ENCODE data around the gene TEX10.

TEX10 gene

DNA sequence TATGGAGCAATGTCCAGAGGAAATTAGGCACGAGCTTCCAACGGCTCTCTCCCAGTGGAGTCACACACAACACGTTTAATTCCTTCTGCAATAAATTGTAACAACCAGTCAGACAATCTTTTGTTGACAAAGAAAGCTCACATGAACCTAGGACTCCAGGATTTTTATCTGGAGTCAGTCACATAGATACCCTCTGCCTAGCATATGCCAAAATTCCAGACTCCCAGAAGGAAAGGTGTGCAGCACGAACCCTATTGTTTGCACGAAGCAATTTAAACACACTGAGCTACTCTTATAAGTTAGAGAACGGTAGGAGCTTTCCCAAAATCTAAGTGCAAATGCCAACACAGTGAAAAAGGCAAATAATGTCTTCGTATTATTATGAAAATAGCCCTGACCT lies 67.1 kb downstream of the TEX10 start:
- TF ChIP-seq ZFX (IDR thresholded peaks at IDR 0.05) (no peak), CTCF (conservative IDR thresholded peaks at IDR 0.05) (no peak)
- peak overlapping the region; percentile 29; the same call in 1 of the 2 replicates for H3K27ac ChIP-seq

DNA sequence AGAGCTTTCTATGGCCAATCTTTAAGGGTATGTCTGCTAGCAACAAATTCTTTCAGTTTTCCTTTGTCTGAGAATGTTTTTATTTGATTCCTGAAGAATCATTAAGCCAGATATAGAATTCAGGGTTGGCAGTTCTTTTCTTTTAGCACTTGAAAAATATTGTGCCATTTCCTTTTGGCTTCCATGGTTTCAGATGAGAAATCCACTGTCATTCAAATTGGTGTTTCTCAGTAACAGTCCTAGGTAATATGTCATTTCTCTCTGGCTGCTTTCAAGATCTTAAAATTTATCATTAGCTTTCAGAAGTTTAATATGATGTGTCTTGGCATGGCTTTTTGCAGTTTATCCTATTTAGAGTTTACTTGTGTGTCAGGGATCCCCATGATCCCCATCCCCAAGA lies 67.7 kb downstream of the TEX10 start:
- H3K27ac ChIP-seq, result peak overlapping the region; percentile 29; the same call in 1 of the 2 replicates
- TF ChIP-seq CTCF (conservative IDR thresholded peaks at IDR 0.05) (no peak), ZFX (IDR thresholded peaks at IDR 0.05) (no peak)

DNA sequence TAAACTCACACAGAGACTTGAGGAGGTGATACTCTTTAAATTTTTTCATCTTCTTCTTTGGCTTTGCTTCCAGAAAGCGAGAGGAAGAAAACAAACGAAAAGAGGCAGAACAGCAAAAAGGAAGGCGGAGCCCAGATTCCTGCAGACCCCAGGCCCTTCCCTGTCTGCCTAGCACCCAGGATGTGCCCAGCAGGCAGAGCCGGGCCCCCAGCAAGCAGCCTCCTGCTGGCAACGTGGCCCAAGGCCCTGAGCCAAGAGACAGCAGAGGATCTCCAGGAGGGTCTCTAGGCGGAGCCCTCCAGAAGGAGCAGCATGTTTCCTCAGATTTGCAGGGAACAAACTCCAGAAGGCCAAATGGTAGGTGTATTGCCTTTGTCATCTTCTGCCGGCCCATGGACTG lies 68.5 kb downstream of the TEX10 start:
- no peak overlapping the region for H3K27ac ChIP-seq
- TF ChIP-seq ZFX (IDR thresholded peaks at IDR 0.05) (no peak), CTCF (conservative IDR thresholded peaks at IDR 0.05) (no peak)

DNA sequence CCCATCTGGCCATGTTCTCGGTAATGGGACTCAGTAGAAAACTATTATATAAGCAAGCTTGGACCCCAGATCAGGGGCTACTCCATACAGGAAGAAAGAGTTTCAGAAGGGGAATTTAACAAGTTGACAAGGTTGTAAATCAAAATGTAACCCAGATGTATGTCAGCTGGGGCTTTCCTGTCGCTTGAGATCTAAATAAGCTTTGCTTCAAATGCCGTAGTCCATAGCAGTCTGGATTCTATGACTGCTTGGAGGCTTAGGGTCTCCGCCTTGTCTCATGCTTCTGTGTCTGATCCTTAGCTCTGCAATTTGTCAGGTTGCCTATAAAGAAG lies 70.4 kb downstream of the TEX10 start:
- no peak for TF ChIP-seq ZFX (IDR thresholded peaks at IDR 0.05)
- no peak for TF ChIP-seq CTCF (conservative IDR thresholded peaks at IDR 0.05)
- H3K27ac ChIP-seq, result no peak overlapping the region

- TF ChIP-seq ZFX (IDR thresholded peaks at IDR 0.05), result no peak
- no peak for TF ChIP-seq CTCF (conservative IDR thresholded peaks at IDR 0.05)
- H3K27ac ChIP-seq, result no peak overlapping the region
Measured at GRCh38 chr9:100281676-100282387, 70.9 kb downstream of the TEX10 start.

DNA sequence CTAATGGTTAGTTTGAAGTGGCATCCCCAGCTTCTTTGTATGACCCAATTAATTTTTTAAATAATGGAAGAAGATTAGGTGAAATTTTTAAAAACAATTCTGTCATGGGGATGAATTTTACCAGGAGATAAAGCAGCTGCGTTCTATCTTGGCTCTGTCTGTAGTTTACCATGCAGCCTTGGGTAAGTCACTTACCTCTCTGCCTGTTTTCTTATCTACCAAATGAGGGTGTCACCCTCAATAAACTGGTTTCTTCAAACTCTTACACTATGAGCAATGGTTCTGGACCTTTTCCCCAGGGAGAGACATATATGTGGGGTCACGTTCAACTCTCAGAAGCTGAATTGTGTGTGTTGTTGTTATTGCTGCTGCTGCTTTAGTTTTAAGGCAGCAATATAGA lies 71.7 kb downstream of the TEX10 start:
- H3K27ac ChIP-seq, result no peak overlapping the region
- TF ChIP-seq ZFX (IDR thresholded peaks at IDR 0.05), result no peak
- TF ChIP-seq CTCF (conservative IDR thresholded peaks at IDR 0.05), result no peak

DNA sequence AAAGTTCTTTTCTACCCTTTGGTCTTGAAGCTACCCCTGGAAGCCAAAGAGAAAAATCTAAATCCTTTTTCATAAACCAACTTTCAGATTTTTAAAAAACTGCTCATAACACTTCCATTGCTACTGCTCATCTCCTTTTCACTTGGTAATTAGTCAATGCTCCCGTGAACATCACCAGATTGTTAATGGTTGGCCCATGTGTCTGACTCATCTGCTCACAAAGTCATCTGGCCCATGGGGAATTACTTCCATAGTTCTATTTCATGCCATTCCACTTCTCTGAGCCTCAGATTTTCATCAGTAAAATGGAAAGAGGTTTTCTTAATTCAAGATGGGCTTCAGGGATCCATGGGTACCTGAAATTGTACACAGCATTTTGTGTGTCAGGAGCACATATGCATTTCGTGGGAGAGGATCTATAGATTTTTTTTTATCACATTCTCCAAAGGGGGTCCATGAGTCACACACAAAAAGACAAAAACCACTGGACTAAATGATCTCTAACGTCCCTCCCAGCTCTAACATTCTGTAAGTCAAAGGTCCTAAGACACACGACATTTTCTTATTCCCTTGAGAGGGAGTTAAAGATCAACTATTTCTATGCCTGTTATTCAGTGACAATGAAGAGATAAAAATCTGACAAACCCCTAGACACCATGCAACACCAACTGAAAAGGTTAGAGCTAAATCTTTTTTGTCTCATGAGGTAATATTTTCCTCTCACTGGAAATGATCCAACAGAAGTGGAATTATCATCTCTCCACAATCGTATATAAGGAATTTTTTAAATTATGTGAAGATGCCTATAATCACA lies 75.4 kb downstream of the TEX10 start:
- H3K27ac ChIP-seq, result no peak overlapping the region
- TF ChIP-seq ZFX (IDR thresholded peaks at IDR 0.05), result no peak
- TF ChIP-seq CTCF (conservative IDR thresholded peaks at IDR 0.05), result no peak

All from C4-2B (cell line).